H1 (cell line): ENCODE measurements around the gene FLT1. TPM values are rescaled to one million over a fixed set of nuclear protein-coding genes. Genes with fewer than 3 reads are reported as not detected.

Source experiments
- BRCA1 ChIP-seq: IDR thresholded peaks from 2 replicates; pipeline ENCODE4 v1.6.1; 2012; ENCODE audit warnings: low read depth, low read length, improper control_type of control experiment
- polyA plus RNA-seq, 7 experiments: library from polyadenylated mRNA; depleted of rRNA in 3 of 7; stranded (reverse) in 5 of 7; unstranded in 2 of 7; fragments of >200 nt in 5 of 7; fragments of 200-250 nt in 2 of 7; gene quantifications; 1 replicate in 5 of 7; 2 replicates in 1 of 7; 4 replicates in 1 of 7; pipeline versions ENCODE4 v1.2.1 to v1.2.3, GENCODE V29; 2011 to 2013; ENCODE audit warnings: missing spikeins in 2 of 7, mixed read lengths in 2 of 7
- total RNA-seq: library from RNA; stranded (reverse); fragmentation: NEBNext Ultra II Directional; extraction: Animal tissue kit (Norgen Biotek cat#: 25700); gene quantifications from 2 replicates; pipeline ENCODE4 v1.2.1, GENCODE V29; 2021

Gene FLT1
- total and polyA plus RNA-seq, 2 of the 8 experiments (the other 6 are each of a cell fraction or from before 2014, with no cell fraction given) = 19.7 to 90.2 TPM

GRCh38 chr13:28410096-28410495, 84.8 kb downstream of the FLT1 start (continued):
- no peak for TF ChIP-seq BRCA1
- TF ChIP-seq, all 59 proteins: peak for 0
